DOHH2 (cell line): ENCODE results near the gene LIF.
A peak's percentile ranks its signal among the peaks of the same experiment; 100 is the strongest.

Experiments
- H3F3A ChIP-seq: fragments of 200-600 bp; sonication (generic), shearing (Covaris generic); 2 replicates; pipeline ENCODE4 v1.6.0; 2016; ENCODE audit warnings: antibody characterized with exemption, mild to moderate bottlenecking; ENCODE audit not compliant: control insufficient read depth, insufficient read depth
- H3K27ac ChIP-seq: fragments of 200-600 bp; sonication (generic); 2 replicates; pipeline ENCODE4 v1.5.1; 2014; ENCODE audit warnings: low read depth, mild to moderate bottlenecking, low read length, moderate library complexity
- H3K27me3 ChIP-seq: fragments of 200-600 bp; sonication (generic); 2 replicates; pipeline ENCODE4 v1.6.1; 2014; ENCODE audit warnings: mild to moderate bottlenecking, low read length, mixed read lengths; ENCODE audit not compliant: control insufficient read depth
- H3K36me3 ChIP-seq: fragments of 200-600 bp; sonication (generic); 2 replicates; pipeline ENCODE4 v1.6.1; 2014; ENCODE audit warnings: mild to moderate bottlenecking, low read length, moderate library complexity, mixed read lengths; ENCODE audit not compliant: control insufficient read depth
- H3K4me1 ChIP-seq: fragments of 200-600 bp; sonication (generic); 2 replicates; pipeline ENCODE4 v1.6.1; 2014; ENCODE audit warnings: mild to moderate bottlenecking, low read length, mixed read lengths; ENCODE audit not compliant: control insufficient read depth
- H3K4me2 ChIP-seq: fragments of 200-600 bp; sonication (generic); 2 replicates; pipeline ENCODE4 v1.6.0; 2014; ENCODE audit warnings: mild to moderate bottlenecking, low read length, moderate library complexity
- H3K4me3 ChIP-seq: fragments of 200-600 bp; sonication (generic); 2 replicates; pipeline ENCODE4 v1.5.1; 2014; ENCODE audit warnings: mild to moderate bottlenecking, low read length, mixed read lengths
- H3K79me2 ChIP-seq: fragments of 200-600 bp; sonication (generic); 2 replicates; pipeline ENCODE4 v1.6.1; 2014; ENCODE audit warnings: mild to moderate bottlenecking, low read length, mixed read lengths; ENCODE audit not compliant: control insufficient read depth
- H3K9me2 ChIP-seq: fragments of 200-600 bp; sonication (generic); replicated peaks from 2 replicates; pipeline ENCODE4 v1.6.1; 2014; ENCODE audit warnings: mild to moderate bottlenecking, low read length, mixed read lengths; ENCODE audit not compliant: control insufficient read depth
- H3K9me3 ChIP-seq: fragments of 200-600 bp; sonication (generic); 2 replicates; pipeline ENCODE4 v1.6.1; 2014; ENCODE audit warnings: antibody characterized with exemption, low read length, mixed read lengths; ENCODE audit not compliant: control insufficient read depth, insufficient read depth
- H4K20me1 ChIP-seq: fragments of 200-600 bp; sonication (generic); 2 replicates; pipeline ENCODE4 v1.6.0; 2014; ENCODE audit warnings: low read depth, mild to moderate bottlenecking, antibody characterized with exemption, low read length, moderate library complexity; ENCODE audit not compliant: control insufficient read depth, insufficient read depth
- CTCF ChIP-seq: fragments of 200-600 bp; sonication (generic); IDR thresholded peaks from one replicate; pipeline ENCODE4 v1.5.1; 2014; ENCODE audit warnings: antibody characterized with exemption, mild to moderate bottlenecking, low read depth, low read length; ENCODE audit not compliant: poor library complexity, severe bottlenecking
- EZH2phosphoT487 ChIP-seq: fragments of 200-600 bp; sonication (generic); IDR thresholded peaks from 2 replicates; pipeline ENCODE4 v1.6.1; 2017; ENCODE audit warnings: borderline replicate concordance, mild to moderate bottlenecking, antibody characterized with exemption, low read length, moderate library complexity, mixed read lengths

Gene LIF

GRCh38 chr22:30266445-30267381 is 20.2 kb upstream of the LIF start, which contains the start of gene OSM:
Gene OSM, minus strand, starts transcription at chr22:30266851. Its CDS starts 52 bp downstream, at chr22:30266799.
- Histone ChIP-seq H3K79me2 (peaks cover 4% of the 10 kb centered on the region; the same call in 1 of the 2 replicates), H3K4me1 (peaks cover 30% of the 10 kb centered on the region), H3K27me3 (no peaks in the 10 kb centered on the region), H3K4me2 (peak within 1 kb of the TSS; percentile 71), H3K27ac (peak within 1 kb of the TSS; percentile 30; the same call in 1 of the 2 replicates), H4K20me1 (no peaks in the 10 kb centered on the region), H3F3A (no peaks in the 10 kb centered on the region), H3K9me3 (no peaks in the 10 kb centered on the region), H3K36me3 (no peaks in the 10 kb centered on the region), H3K9me2 (no peaks in the 10 kb centered on the region), H3K4me3 (peak within 1 kb of the TSS; percentile 81)
- TF ChIP-seq CTCF (no peak), EZH2phosphoT487 (no peak)

- H3K27me3 ChIP-seq: no peaks in the 10 kb centered on the region
- no peaks in the 10 kb centered on the region for H3F3A ChIP-seq
- H4K20me1 ChIP-seq: no peaks in the 10 kb centered on the region
- H3K79me2 ChIP-seq: peaks cover 4% of the 10 kb centered on the region; the same call in 1 of the 2 replicates
- H3K4me1 ChIP-seq: peaks cover 30% of the 10 kb centered on the region
- peak overlapping the region; percentile 30; the same call in 1 of the 2 replicates for H3K27ac ChIP-seq
- no peaks in the 10 kb centered on the region for H3K9me2 ChIP-seq
- H3K4me3 ChIP-seq: peak overlapping the region; percentile 81
- no peaks in the 10 kb centered on the region for H3K9me3 ChIP-seq
- no peaks in the 10 kb centered on the region for H3K36me3 ChIP-seq
- peak overlapping the region; percentile 71 for H3K4me2 ChIP-seq
- TF ChIP-seq EZH2phosphoT487 (no peak), CTCF (no peak)
Observed at GRCh38 chr22:30265823-30266444, 19.4 kb upstream of the LIF start.

GRCh38 chr22:30265131-30265720 is 18.7 kb upstream of the LIF start:
- no peaks in the 10 kb centered on the region for H3K27me3 ChIP-seq
- no peaks in the 10 kb centered on the region for H3K36me3 ChIP-seq
- peak overlapping the region; percentile 71 for H3K4me2 ChIP-seq
- peaks cover 4% of the 10 kb centered on the region; the same call in 1 of the 2 replicates for H3K79me2 ChIP-seq
- H3K9me2 ChIP-seq: no peaks in the 10 kb centered on the region
- no peaks in the 10 kb centered on the region for H3F3A ChIP-seq
- H3K4me1 ChIP-seq: peaks cover 30% of the 10 kb centered on the region
- no peak overlapping the region for H3K27ac ChIP-seq
- H3K4me3 ChIP-seq: peak overlapping the region; percentile 81
- H4K20me1 ChIP-seq: no peaks in the 10 kb centered on the region
- TF ChIP-seq CTCF: no peak
- no peak for TF ChIP-seq EZH2phosphoT487
- no peaks in the 10 kb centered on the region for H3K9me3 ChIP-seq
